Natural killer cell treated with Interleukin-12 subunit alpha and Interleukin-12 subunit beta and Interleukin-15 and Interleukin-18, amount 100 ng/mL, for 72 hours (primary cell): ENCODE data around the gene ZNF548. TPM values are rescaled to one million over a fixed set of nuclear protein-coding genes. Genes with fewer than 3 reads are reported as not detected.

ENCODE experiments used
- ATAC-seq, 2 donors: fragments of 150-1000 bp; cut with Tn5 transposase in 1 of 2; sonication (Bioruptor Pico), chemical (Tn5 transposase) in 1 of 2; 2 replicates each; pipeline ENCODE4 v1.10.0; 2021
- DNase-seq: peaks from one replicate; pipeline ENCODE4 v3.0.0; 2022; ENCODE audit warnings: low spot score
- H3K27ac Mint-ChIP-seq, 2 donors: 1 replicate in 1 of 2; 2 replicates in 1 of 2; pipeline ENCODE4 v1.8.0; 2022; ENCODE audit warnings: mixed read lengths in 2 of 2, mild to moderate bottlenecking in 1 of 2, moderate library complexity in 1 of 2
- H3K27me3 Mint-ChIP-seq, 2 donors: 1 replicate in 1 of 2; 2 replicates in 1 of 2; pipeline ENCODE4 v1.8.0; 2022; ENCODE audit warnings: mixed read lengths in 2 of 2
- H3K36me3 Mint-ChIP-seq: one replicate; pipeline ENCODE4 v1.8.0; 2022; ENCODE audit warnings: mixed read lengths
- H3K4me1 Mint-ChIP-seq, 2 donors: 1 replicate in 1 of 2; 2 replicates in 1 of 2; pipeline ENCODE4 v1.8.0; 2022; ENCODE audit warnings: low read depth in 2 of 2, mixed read lengths in 2 of 2, mild to moderate bottlenecking in 1 of 2
- H3K4me3 Mint-ChIP-seq: one replicate; pipeline ENCODE4 v1.8.0; 2022; ENCODE audit warnings: mixed read lengths
- H3K9me3 Mint-ChIP-seq: 2 replicates; pipeline ENCODE4 v1.8.0; 2022; ENCODE audit warnings: mixed read lengths
- total RNA-seq, 2 donors: library from RNA; stranded (reverse); gene quantifications; one replicate each; pipeline ENCODE4 v1.2.3, GENCODE V29; 2022

Gene ZNF548
- total RNA-seq: 10 to 100 TPM; 18.9 to 22.0 TPM

GRCh38 chr19:57389730-57390598 is at the start of gene ZNF548:
Gene ZNF548, plus strand, starts transcription at chr19:57389854. Its CDS starts 246 bp downstream, at chr19:57390100.
- peak; percentile 99 for ATAC-seq
- Mint-ChIP-seq H3K9me3 (peaks cover 5% of the 10 kb centered on the region), H3K4me3 (peak within 1 kb of the TSS; percentile 89), H3K27me3 (no peaks in the 10 kb centered on the region), H3K4me1 (peaks cover 33 to 35% of the 10 kb centered on the region in 2 donors), H3K36me3 (peaks cover 24% of the 10 kb centered on the region), H3K27ac (peak within 1 kb of the TSS; percentile 89 to 93)
- peak; percentile 98 for DNase-seq

GRCh38 chr19:57342582-57342981 is 47.1 kb upstream of the ZNF548 start:
- peaks cover 4% of the 10 kb centered on the region for H3K36me3 Mint-ChIP-seq
- peaks cover 12 to 28% of the 10 kb centered on the region in 2 donors for H3K27me3 Mint-ChIP-seq
- H3K9me3 Mint-ChIP-seq: peaks cover 3% of the 10 kb centered on the region
- DNase-seq (no peak), ATAC-seq (no peak)
- H3K4me3 Mint-ChIP-seq: no peak overlapping the region
- H3K4me1 Mint-ChIP-seq: no peaks in the 10 kb centered on the region
- H3K27ac Mint-ChIP-seq: no peak overlapping the region

- no peak for ATAC-seq
- Mint-ChIP-seq H3K4me1 (peaks cover 24 to 29% of the 10 kb centered on the region in 2 donors), H3K4me3 (no peak overlapping the region), H3K27me3 (peaks cover 14 to 33% of the 10 kb centered on the region in 2 donors), H3K27ac (no peak overlapping the region), H3K36me3 (peaks cover 22% of the 10 kb centered on the region), H3K9me3 (peaks cover 12% of the 10 kb centered on the region)
- DNase-seq: no peak
Measured at GRCh38 chr19:57348136-57348535, 41.5 kb upstream of the ZNF548 start.

GRCh38 chr19:57350877-57351805 is 38.5 kb upstream of the ZNF548 start, which contains the start of gene ZNF304:
Gene ZNF304, plus strand, starts transcription at chr19:57351271. Its CDS starts 394 bp downstream, at chr19:57351665.
- Mint-ChIP-seq H3K36me3 (peaks cover 47% of the 10 kb centered on the region), H3K4me1 (peaks cover 33 to 34% of the 10 kb centered on the region in 2 donors), H3K27ac (peak within 1 kb of the TSS; percentile 73 to 95), H3K4me3 (peak within 1 kb of the TSS; percentile 99), H3K27me3 (peaks cover 8 to 19% of the 10 kb centered on the region in 2 donors), H3K9me3 (peaks cover 25% of the 10 kb centered on the region)
- peak; percentile 91 for DNase-seq
- peak; percentile 99 to 100 for ATAC-seq

- Mint-ChIP-seq H3K9me3 (peaks cover 31% of the 10 kb centered on the region), H3K36me3 (peaks cover 54% of the 10 kb centered on the region), H3K27me3 (peaks cover 4 to 13% of the 10 kb centered on the region in 2 donors), H3K4me3 (peak overlapping the region; percentile 99), H3K27ac (peak overlapping the region; percentile 73 to 95), H3K4me1 (peaks cover 33 to 34% of the 10 kb centered on the region in 2 donors)
- ATAC-seq (no peak), DNase-seq (no peak)
Measured at GRCh38 chr19:57351867-57352266, 37.8 kb upstream of the ZNF548 start.

- DNase-seq (no peak), ATAC-seq (no peak)
- peaks cover 69% of the 10 kb centered on the region for H3K36me3 Mint-ChIP-seq
- peaks cover 27 to 32% of the 10 kb centered on the region in 2 donors for H3K4me1 Mint-ChIP-seq
- H3K9me3 Mint-ChIP-seq: peaks cover 31% of the 10 kb centered on the region
- H3K27ac Mint-ChIP-seq: no peak overlapping the region
- H3K27me3 Mint-ChIP-seq: no peaks in the 10 kb centered on the region
- H3K4me3 Mint-ChIP-seq: no peak overlapping the region
Measured at GRCh38 chr19:57355916-57356315, 33.7 kb upstream of the ZNF548 start.

- no peak for DNase-seq
- Mint-ChIP-seq H3K27ac (no peak overlapping the region), H3K4me1 (peaks cover 12 to 17% of the 10 kb centered on the region in 2 donors), H3K36me3 (peaks cover 63% of the 10 kb centered on the region), H3K4me3 (no peak overlapping the region), H3K9me3 (peaks cover 27% of the 10 kb centered on the region), H3K27me3 (no peaks in the 10 kb centered on the region)
- no peak for ATAC-seq
Measured at GRCh38 chr19:57357406-57357805, 32.2 kb upstream of the ZNF548 start.

GRCh38 chr19:57359300-57359699 is 30.4 kb upstream of the ZNF548 start:
- peaks cover 23% of the 10 kb centered on the region for H3K9me3 Mint-ChIP-seq
- ATAC-seq (no peak), DNase-seq (no peak)
- peaks cover 66% of the 10 kb centered on the region for H3K36me3 Mint-ChIP-seq
- H3K27ac Mint-ChIP-seq: no peak overlapping the region
- H3K4me3 Mint-ChIP-seq: no peak overlapping the region
- no peaks in the 10 kb centered on the region for H3K27me3 Mint-ChIP-seq
- H3K4me1 Mint-ChIP-seq: peaks cover 18 to 20% of the 10 kb centered on the region in 2 donors

GRCh38 chr19:57362419-57362818 is 27.2 kb upstream of the ZNF548 start:
- DNase-seq: no peak
- H3K27ac Mint-ChIP-seq: peak overlapping the region; percentile 86 to 87
- H3K4me3 Mint-ChIP-seq: no peak overlapping the region
- no peak for ATAC-seq
- H3K9me3 Mint-ChIP-seq: peaks cover 6% of the 10 kb centered on the region
- H3K36me3 Mint-ChIP-seq: peaks cover 35% of the 10 kb centered on the region
- H3K27me3 Mint-ChIP-seq: no peaks in the 10 kb centered on the region
- peaks cover 16 to 18% of the 10 kb centered on the region in 2 donors for H3K4me1 Mint-ChIP-seq

- DNase-seq: peak; percentile 98
- peak within 1 kb of the TSS; percentile 86 to 87 for H3K27ac Mint-ChIP-seq
- peaks cover 31% of the 10 kb centered on the region for H3K36me3 Mint-ChIP-seq
- peak within 1 kb of the TSS; percentile 89 for H3K4me3 Mint-ChIP-seq
- peaks cover 6% of the 10 kb centered on the region for H3K9me3 Mint-ChIP-seq
- H3K4me1 Mint-ChIP-seq: peaks cover 16 to 18% of the 10 kb centered on the region in 2 donors
- H3K27me3 Mint-ChIP-seq: no peaks in the 10 kb centered on the region
- ATAC-seq: peak; percentile 96 to 98
Measured at GRCh38 chr19:57362997-57363687, 26.5 kb upstream of the ZNF548 start, which contains the start of the genes TRAPPC2B and ZNF547. Gene TRAPPC2B, plus strand, starts transcription at chr19:57363551. Its CDS starts 1,283 bp downstream, at chr19:57364834. Gene ZNF547, plus strand, starts transcription at chr19:57363551. Its CDS starts 5,005 bp downstream, at chr19:57368556.

GRCh38 chr19:57363688-57364181 is 25.9 kb upstream of the ZNF548 start:
- peaks cover 8% of the 10 kb centered on the region for H3K9me3 Mint-ChIP-seq
- no peaks in the 10 kb centered on the region for H3K27me3 Mint-ChIP-seq
- peak overlapping the region; percentile 89 for H3K4me3 Mint-ChIP-seq
- H3K4me1 Mint-ChIP-seq: peaks cover 18% of the 10 kb centered on the region in 2 donors
- peaks cover 25% of the 10 kb centered on the region for H3K36me3 Mint-ChIP-seq
- H3K27ac Mint-ChIP-seq: peak overlapping the region; percentile 86 to 87
- ATAC-seq (no peak), DNase-seq (no peak)

- ATAC-seq (no peak), DNase-seq (no peak)
- no peaks in the 10 kb centered on the region for H3K27me3 Mint-ChIP-seq
- H3K36me3 Mint-ChIP-seq: peaks cover 30% of the 10 kb centered on the region
- H3K4me3 Mint-ChIP-seq: no peak overlapping the region
- peaks cover 18 to 23% of the 10 kb centered on the region in 2 donors for H3K4me1 Mint-ChIP-seq
- H3K27ac Mint-ChIP-seq: no peak overlapping the region
- H3K9me3 Mint-ChIP-seq: peaks cover 15% of the 10 kb centered on the region
Measured at GRCh38 chr19:57366776-57367175, 22.9 kb upstream of the ZNF548 start.

GRCh38 chr19:57374179-57374578 is 15.5 kb upstream of the ZNF548 start:
- Mint-ChIP-seq H3K27me3 (no peaks in the 10 kb centered on the region), H3K4me3 (no peak overlapping the region)

More at GRCh38 chr19:57374179-57374578, 15.5 kb upstream of the ZNF548 start:
- Mint-ChIP-seq H3K9me3 (peaks cover 25% of the 10 kb centered on the region), H3K27ac (no peak overlapping the region), H3K4me1 (peaks cover 0 to 3% of the 10 kb centered on the region in 2 donors), H3K36me3 (peaks cover 74% of the 10 kb centered on the region)
- ATAC-seq (no peak), DNase-seq (no peak)
